GM19397 (cell line): ENCODE measurements around the gene EPHA2.

Experiments used
- ATAC-seq: cut with Tn5 transposase; IDR thresholded peaks from one replicate; pipeline ENCODE4 v1.9.1; 2021; ENCODE audit warnings: mild to moderate bottlenecking, moderate library complexity; ENCODE audit not compliant: unreplicated experiment

EPHA2 gene

DNA sequence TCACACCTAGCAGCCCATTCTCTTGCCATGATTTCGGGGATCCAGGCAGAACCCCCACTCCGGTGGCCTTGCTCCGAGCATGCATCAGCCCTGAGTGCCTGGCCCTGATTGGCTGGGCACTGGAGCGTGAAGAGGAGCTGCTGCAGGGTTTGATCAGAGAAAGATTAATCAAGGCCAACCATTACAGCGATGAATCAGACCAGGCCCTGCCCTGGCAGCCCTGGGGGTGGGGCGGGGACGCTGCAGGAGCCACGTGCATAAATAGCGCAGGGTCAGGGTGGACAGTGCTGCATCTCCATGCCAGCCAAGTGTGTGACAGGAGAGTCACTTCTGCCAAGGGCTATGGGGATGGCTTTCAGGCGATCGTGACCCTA is 79.0 kb downstream of the EPHA2 start:
- no peak for ATAC-seq

DNA sequence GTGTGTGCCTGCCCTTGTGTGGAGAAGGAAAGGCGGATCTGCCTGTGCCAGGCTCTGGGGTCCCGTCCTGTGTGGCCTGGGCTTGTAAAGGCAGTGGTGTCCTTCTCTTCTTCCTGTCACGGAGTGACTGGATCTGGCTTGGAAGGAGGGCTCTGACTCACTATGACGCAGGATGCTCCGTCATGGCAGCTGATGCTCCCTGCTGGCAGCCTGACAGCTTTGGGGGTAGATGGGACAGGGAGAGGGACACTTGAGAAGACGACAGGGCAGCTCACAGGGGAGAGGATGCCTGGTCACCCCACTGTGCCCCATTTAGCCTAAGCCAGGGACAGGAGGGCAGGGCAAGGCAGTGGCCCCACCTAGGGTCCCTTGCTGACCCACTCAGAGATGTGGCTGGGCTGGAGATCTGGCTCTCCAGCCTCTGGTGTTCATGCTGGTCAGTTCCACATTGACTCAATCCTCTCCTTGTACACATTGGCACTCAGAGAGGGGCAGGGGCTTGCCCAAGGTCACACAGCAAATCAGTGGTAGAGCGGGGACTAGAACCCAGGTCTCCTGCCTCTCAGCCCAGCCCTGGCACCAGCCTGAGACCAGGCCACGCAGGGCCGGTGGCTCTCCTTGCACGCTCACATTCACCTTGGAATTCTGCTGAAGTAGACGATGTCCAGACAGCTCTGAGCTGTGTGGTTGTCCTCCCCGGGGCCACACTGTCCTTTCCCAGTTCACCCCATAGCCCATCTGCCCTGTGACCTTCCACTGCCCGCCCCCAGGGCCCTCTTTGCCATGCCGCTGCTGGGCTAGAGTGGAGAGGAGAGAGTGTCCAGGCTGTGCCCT is 79.6 kb downstream of the EPHA2 start:
- ATAC-seq, result no peak

DNA sequence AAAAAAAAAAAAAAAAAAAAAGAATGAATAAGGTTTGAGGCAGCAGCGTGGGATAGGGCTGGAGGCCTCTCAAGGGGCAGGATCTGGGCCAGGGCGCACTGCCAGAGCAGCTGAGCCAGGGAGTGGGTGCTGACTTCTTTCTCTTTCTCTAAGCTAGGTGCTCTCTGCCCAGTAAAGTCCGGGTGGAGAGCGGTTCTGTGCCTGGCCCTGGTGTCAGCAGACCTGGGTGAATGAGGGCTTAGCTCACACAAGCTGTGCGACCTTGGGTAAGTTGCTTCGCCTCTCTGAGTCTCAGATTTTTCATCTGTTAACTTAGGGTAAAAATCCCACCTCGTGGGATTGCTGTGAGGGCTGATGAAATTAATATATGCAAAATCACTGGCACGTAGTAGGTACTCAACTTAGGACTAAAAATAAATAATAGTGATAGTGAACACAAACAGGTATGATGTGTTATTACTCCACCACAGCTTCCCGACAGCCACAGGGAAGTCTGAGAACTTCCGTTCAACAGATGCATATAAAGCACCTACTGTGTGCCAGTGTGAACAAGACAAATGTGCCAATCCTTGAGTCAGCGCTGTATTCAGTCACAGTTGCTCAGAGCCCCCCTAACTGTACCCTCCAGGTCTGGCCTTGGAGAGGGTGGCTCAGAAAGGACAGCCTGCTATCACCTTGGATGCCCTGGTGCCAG is 80.4 kb downstream of the EPHA2 start:
- no peak for ATAC-seq
